Measurements from ENCODE around the gene MAP1LC3B.
"Not testable (repeated sequence)": the region's sequence is repeated elsewhere in the genome, so short reads cannot be mapped to it uniquely, and the experiment has no call there.

Gene MAP1LC3B

GRCh38 chr16:87383505-87384161 lies 8.5 kb upstream of the MAP1LC3B start, which contains the start of gene FBXO31:
FBXO31 (minus strand) TSS chr16:87383776; CDS start chr16:87383744, 32 bp downstream.
- DNase-seq = peak; percentile 84 to 90

DNA sequence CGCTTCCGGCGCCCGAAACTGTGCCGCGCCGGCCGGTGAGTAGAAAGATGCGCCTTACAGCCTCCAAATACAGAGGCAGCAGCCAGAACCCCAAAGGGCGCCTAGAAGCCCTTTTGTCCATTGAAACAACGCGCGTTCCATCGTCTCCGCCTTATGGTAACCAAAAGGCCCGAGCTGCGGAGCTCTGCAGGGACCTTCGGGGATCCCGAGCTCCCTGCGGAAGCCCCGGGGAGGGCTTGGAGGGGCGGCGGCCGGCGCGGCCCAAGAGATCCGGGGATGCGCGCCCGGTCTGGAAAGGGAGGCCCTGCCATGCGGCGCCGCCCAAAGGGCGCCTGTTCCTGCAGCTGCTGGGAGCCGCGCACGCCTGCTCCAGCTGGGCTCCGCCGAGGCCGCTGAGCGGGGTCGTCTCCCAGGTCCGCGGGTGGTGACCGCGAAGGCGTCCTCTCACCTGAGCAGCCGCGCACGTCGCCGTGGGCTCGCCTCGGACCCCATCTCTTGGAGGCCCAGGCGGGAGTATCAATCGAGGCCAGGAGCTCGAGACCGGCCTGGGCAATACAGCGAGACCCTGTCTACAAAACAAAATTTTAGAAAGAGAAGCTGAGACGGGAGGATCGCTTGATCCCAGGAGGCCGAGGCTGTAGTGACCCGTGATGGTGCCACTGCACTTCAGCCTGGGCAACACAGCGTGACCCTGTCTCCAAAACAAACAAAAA lies 7.8 kb upstream of the MAP1LC3B start:
- DNase-seq = no peak

DNA sequence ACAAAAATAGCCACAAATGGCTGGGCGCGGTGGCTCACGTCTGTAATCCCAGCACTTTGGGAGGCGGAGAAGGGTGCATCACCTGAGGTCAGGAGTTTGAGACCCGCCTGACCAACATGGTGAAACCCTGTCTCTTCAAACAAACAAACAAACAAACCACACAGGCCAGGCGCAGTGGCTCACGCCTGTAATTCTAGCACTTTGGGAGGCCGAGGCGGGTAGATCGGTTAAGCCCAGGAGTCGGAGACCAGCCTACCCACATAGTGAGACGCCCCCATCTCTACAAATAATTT lies 7.3 kb upstream of the MAP1LC3B start:
- DNase-seq = not testable (repeated sequence)

- peak; percentile 94 to 96 for DNase-seq
Observed at GRCh38 chr16:87387942-87388817, 4.0 kb upstream of the MAP1LC3B start.

- no peak for DNase-seq
Observed at GRCh38 chr16:87388818-87389134, 3.4 kb upstream of the MAP1LC3B start.

DNA sequence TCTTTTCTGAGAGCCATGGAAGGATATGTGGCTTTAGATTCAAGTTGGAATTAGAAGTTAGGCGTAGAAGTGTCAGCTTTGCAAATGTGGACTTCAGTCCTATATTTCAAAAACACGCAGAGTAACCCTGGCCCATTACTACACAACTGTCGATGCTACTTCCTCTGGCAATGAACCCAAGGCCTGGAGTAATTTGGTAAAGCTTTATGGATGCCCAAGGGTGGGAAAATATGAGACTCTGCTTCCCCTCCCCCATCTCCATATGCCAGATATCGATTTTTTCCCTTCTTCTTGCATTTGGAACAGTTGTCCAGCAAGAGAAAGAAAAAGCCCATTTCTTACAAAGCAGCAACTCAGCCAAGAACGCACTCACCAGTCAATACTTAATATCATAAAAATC lies 2.9 kb upstream of the MAP1LC3B start:
- no peak for DNase-seq

DNA sequence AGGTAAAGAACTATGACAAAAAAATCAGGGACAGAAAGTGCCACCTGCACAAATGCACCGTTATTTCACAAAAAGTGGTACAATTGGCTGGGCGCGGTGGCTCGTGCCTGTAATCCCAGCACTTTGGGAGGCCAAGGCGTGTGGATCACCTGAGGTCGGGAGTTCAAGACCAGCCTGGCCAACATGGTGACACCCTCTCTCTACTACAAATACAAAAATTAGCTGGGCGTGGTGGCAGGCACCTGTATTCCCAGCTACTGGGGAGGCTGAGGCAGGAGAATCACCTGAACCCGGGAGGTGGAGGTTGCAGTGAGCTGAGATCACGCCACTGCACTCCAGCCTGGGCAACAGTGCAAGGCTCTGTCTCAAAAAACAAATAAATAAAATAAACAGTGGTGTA lies 2.2 kb upstream of the MAP1LC3B start:
- DNase-seq = not testable (repeated sequence)

DNA sequence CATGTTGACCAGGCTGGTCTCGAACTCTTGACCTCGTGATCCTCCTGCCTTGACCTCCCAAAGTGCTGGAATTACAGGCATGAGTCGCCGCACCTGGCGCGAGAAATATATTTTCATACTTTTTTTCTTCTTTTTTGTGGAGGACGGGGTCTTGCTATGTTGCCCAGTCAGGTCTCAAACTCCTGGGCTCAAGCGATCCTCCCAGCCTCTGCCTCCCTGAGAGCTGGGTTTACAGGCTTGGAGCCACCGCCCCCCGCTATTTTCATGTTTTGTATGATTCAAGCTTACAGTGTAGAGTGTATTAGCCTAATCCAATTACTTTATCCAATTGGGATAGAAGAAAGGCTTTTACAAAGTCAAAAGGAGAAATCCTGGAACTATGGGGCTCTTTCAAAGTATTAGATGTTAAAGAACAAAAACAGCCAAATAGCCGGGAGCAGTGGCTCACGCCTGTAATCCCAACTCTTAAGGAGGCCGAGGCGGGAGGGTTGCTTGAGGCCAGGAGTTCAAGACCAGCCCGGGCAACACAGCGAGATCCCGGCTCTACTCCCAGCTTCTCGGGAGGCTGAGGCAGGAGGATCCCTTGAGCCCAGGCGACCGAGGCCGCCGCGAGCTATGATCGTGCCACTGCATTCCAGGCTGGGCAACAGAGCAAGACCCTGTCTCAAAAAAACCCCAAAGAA lies 1.4 kb upstream of the MAP1LC3B start:
- DNase-seq = no peak

DNA sequence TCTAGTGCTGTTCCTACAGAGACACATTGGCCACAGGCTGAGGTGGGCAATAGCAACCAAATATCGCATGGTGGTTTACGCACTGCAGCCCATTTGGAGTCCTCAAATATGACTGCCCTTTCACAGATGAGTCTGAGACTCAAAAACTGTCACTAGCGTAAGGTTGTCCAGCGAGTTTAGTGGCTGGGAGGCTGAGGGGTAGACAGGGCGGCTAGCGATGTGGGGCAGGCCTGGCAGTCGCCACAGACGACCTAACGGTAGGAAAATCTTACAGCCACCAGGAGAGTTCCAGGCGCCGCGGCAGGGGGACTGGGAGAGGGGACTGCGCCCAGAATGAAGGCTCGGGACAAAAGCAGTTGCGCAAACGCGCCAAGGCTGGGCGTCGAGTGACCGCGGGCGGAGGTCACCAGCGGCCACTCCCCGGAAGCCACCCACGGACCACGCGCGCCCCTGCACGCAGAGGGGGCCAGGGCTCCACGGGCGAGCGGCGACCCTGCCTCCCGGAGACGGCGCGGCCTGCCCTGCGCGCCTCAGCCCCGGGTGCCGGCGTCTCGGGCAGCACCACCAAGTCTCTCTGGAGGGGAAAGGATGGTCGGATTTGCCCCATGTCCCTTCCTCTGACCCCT lies 699 bp upstream of the MAP1LC3B start:
- no peak for DNase-seq

DNA sequence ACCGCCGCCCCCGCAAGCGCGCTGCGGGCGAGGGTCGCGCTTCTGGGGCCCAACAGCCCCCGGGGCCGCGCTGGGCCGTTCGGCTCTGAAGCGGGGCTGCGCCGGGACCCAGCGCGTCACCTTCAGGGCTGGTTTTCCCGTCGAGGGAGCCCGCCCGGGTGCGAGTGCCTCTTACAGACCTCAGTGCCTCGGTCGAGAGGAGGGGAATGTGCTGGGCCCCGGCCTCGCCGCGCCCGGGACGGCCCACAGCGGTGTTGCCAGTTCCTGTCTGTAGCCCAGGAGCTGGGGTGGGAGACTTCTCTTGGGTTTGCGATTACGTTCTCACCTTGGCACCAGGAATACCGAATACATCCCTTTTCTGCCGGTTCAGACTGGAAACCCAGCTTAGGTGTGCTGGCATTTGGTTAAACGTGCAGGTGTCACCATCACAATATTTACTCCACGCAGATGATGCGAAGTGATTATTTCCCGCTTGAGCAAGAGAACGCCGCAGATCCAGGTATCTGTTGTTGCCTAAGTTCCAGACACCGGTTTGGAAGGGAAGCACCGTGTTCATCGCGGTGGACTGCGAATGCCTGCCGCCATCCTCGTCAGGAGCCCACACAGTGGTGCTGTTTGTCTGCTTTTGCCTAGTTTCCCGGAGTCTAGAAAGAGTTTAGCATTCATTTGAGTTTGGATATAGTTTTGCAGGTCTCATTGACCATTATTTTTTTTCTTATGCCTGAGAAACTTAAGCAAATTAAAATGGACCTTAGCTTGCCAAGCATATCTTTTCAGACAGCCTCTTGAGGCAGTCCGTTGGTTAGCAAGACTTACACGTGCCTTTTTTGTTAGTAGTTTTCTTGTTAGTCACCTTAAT lies 914 bp downstream of the MAP1LC3B start:
- peak in 1 of 2 donors; percentile 44 for DNase-seq

DNA sequence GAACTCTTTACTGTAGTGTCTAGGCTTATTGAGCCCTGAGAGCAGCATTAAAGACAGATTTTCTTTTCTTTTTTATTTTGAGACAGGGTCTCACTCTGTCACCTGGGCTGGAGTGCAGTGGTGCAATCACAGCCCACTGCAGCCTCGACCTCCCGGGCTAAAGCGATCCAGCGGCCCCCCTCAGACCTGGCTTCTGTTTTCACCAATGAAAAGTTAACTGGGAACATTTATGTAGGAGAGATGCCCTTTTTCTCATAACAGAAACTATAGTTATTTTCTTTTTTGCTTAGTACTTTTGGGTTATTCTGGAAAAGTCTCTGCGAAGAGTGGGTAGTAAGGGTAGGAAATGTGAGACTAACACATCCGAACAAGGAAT lies 1.5 kb downstream of the MAP1LC3B start:
- DNase-seq = no peak

DNA sequence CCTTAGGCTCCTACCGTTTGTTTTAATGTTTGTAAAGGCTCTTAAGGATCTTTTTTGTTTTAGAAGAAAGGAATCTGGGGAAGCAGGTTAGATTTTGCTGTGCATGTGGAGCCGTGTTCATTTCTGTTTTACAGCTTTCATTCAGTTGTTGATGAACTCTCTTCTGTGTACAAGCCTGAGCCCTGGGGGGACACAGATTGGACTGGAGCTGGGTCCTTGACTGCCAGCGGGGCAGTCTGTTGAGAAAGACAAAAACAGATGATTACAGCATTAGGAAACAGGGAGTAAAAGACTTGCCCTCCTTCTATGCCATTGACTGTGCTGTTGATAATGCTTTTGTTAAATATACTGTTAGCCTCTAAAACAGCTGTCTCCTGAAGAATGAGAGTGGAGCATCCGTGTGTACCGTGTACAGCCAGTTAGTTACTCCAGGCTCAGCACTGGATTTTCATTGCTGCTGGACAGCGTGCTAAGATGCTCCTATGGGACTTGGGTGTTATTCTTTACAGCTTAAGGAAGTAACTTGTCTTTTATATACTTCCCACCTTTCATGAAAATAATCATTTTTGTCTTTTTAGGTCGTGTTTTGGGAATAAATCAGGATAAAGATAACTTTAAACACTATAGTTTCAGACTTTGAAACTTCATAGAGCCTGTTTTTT lies 3.2 kb downstream of the MAP1LC3B start:
- DNase-seq = no peak

DNA sequence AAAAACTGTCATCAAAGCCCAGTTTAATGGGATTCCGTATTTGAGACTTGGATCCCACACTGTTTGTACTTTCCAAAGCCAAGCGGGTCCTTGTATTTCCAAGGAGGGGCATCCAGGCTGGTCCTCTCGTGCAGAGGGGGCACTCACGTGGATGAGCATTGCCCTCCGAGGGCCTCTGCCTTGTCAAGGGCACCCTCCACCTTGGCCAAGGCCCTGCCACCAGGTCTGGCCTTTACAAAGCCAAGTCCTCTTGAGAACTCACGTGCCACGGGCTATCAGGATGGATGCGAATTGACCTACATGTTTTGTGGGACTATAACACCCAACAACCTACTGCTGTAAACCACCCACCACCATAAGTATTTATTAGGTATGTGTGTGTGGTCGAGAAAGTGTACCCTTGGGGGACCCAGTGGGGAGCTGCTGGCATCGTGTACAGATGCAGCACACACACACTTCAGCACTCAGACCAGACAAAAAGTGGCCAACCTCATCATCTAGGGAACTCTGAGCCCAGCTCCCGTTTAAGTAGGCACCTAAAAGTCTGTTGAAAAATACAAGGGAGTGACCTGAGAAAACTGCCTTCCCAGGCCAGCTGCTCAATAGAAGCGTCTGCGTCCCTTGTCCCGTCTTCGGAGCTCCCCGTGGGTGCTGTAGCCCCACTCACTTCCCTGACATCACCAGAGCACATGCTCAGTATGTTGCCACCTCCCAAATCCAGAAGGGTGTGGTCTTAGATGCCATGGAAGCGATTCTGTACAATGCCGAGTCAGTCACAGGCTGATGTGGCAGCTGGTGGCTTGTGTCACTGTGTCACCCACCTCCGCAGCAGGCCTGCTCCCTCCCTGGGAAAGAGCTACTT lies 12.9 kb downstream of the MAP1LC3B start:
- no peak for DNase-seq

GRCh38 chr16:87406495-87407088 lies 14.5 kb downstream of the MAP1LC3B start:
- no peak for DNase-seq

DNA sequence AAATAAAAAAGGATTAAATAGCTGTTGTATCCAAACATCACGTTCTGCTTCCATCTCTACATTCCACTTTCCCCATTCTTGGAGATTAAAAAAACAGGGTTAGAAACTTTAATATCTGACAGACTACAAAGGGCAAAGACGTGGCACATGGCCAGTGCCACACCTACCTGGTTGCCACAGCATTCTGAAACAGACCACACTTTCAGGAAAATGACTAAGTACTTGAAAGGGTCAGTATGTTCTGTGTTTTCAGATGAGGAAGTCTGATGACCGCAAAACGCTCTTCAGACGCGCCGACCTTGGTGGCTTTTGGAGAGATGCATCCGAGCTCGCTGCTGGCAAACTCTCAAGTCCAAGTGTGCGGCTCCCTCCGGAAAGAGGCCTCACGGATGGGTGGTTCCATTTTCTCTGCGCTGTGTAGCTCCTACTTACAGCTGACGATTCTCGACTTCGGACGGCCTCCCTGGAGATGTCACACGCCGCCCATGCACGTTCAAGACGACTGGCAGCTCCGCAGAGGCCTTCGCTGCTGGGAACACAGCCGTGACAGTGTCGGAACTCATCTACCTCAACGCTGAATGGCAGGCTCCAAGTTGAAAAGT lies 15.5 kb downstream of the MAP1LC3B start:
- peak; percentile 21 to 35 for DNase-seq

- DNase-seq = no peak
Observed at GRCh38 chr16:87409153-87409552, 17.0 kb downstream of the MAP1LC3B start.

GRCh38 chr16:87409781-87410180 lies 17.6 kb downstream of the MAP1LC3B start:
- no peak for DNase-seq

- DNase-seq = no peak
Observed at GRCh38 chr16:87410530-87410929, 18.4 kb downstream of the MAP1LC3B start.

DNA sequence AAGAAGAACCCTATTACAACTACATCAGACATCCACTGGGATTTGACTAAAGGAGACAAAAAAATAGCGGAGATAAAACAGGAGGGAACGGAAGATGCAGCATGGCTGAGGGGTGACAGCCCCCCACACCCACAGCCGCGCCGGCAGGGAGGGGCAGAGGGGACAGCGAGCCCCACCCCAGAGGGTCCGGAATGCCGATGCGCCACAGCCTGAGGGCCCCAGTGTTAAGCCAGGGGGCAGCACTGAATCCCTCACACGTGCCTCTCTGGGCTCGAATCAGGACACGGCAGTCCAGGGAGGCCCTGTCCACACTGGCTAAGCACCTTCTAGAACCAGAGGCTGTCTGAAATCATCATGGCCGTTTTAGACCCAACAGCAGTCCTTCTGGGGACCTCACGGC lies 18.8 kb downstream of the MAP1LC3B start:
- no peak for DNase-seq
